ENCODE measurements around the gene GDF2.

GDF2 gene

DNA sequence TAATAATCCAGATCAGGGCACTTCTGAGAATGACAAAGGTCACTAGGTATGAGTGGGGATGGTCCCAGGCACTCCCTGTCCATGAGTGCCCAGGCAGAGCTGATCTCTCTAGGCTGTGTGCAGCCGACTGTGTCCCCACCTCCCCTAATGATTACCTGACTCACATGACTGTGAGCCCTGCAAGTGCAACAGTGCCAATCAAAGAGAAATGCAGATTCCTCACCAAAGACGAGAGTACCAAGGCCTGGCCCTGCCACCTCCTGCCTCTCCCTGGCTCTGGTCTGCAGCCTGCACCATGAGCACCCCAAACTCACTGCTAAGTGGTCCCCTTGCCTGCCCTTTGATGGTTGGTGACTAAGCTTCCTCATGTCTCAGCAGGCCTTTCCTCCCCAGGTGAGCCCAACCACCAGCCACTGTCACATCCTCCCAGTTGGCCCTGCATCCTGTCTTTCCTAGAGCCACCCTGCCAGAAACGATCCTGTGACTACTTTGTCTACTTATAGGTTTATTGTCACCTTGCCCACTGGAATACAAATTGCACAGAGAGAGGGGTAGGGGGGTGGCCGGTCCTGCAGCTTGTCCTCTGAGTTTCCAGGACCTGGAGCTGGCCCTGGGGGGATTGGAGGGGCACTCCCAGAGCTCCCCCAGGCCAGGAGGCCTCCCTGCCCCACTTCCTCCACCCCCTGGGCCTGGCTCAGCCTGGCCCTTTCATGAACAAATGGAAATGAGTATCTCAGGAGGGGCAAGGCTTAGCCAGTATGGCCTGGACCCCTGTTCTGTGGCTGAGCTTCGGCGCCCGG, 44.7 kb upstream of the GDF2 start:
- Histone ChIP-seq H3K27ac (ENCODE audit: low read length) (peak overlapping the region; percentile 86), H3K4me1 (ENCODE audit: insufficient read depth, low read length) (peaks cover 36% of the 10 kb centered on the region), H3K36me3 (ENCODE audit: insufficient read depth, low read length) (no peaks in the 10 kb centered on the region), H3K4me2 (ENCODE audit: insufficient read depth, low read length) (peak overlapping the region; percentile 20; the same call in 1 of the 2 replicates), H4K20me1 (ENCODE audit: insufficient read depth, low read length) (no peaks in the 10 kb centered on the region), H3K79me2 (ENCODE audit: insufficient read depth, low read length) (no peaks in the 10 kb centered on the region), H3K9ac (ENCODE audit: low read depth, low read length) (peak overlapping the region; percentile 40), H3K9me3 (ENCODE audit: insufficient read depth, low read length, severe bottlenecking) (no peaks in the 10 kb centered on the region), H2AFZ (ENCODE audit: low read depth, low read length) (0 out of 2 replicates have a peak overlapping the region, but pooled peaks have one; percentile 2), H3K27me3 (ENCODE audit: insufficient read depth, low read length, poor library complexity) (no peaks in the 10 kb centered on the region), H3K4me3 (ENCODE audit: low read depth in 1 of 2, low read length in 2 of 2) (no peak overlapping the region)
- peak; percentile 95 for ATAC-seq (ENCODE audit: insufficient read depth, low read depth)
- peak; percentile 88 for DNase-seq
- peak; percentile 36 for TF ChIP-seq CTCF (IDR thresholded peaks at IDR 0.05; ENCODE audit: borderline replicate concordance, extremely low read depth, low read length, poor library complexity, severe bottlenecking)
- no peak for TF ChIP-seq EZH2 (IDR thresholded peaks at IDR 0.05; ENCODE audit: borderline replicate concordance, low read depth, low read length, severe bottlenecking)

GRCh38 chr10:47278152-47278473, 44.1 kb upstream of the GDF2 start:
- Histone ChIP-seq H3K4me2 (ENCODE audit: insufficient read depth, low read length) (0 out of 2 replicates have a peak overlapping the region, but pooled peaks have one; percentile 20), H3K9ac (ENCODE audit: low read depth, low read length) (peak overlapping the region; percentile 40), H4K20me1 (ENCODE audit: insufficient read depth, low read length) (no peaks in the 10 kb centered on the region), H3K4me3 (ENCODE audit: low read depth in 1 of 2, low read length in 2 of 2) (no peak overlapping the region), H3K4me1 (ENCODE audit: insufficient read depth, low read length) (peaks cover 36% of the 10 kb centered on the region), H2AFZ (ENCODE audit: low read depth, low read length) (no peak overlapping the region), H3K36me3 (ENCODE audit: insufficient read depth, low read length) (no peaks in the 10 kb centered on the region), H3K27ac (ENCODE audit: low read length) (peak overlapping the region; percentile 86), H3K79me2 (ENCODE audit: insufficient read depth, low read length) (no peaks in the 10 kb centered on the region), H3K9me3 (ENCODE audit: insufficient read depth, low read length, severe bottlenecking) (no peaks in the 10 kb centered on the region), H3K27me3 (ENCODE audit: insufficient read depth, low read length, poor library complexity) (no peaks in the 10 kb centered on the region)
- TF ChIP-seq CTCF (IDR thresholded peaks at IDR 0.05; ENCODE audit: borderline replicate concordance, extremely low read depth, low read length, poor library complexity, severe bottlenecking): no peak
- no peak for TF ChIP-seq EZH2 (IDR thresholded peaks at IDR 0.05; ENCODE audit: borderline replicate concordance, low read depth, low read length, severe bottlenecking)
- ATAC-seq (ENCODE audit: insufficient read depth, low read depth): peak; percentile 21
- DNase-seq: peak; percentile 51

DNA sequence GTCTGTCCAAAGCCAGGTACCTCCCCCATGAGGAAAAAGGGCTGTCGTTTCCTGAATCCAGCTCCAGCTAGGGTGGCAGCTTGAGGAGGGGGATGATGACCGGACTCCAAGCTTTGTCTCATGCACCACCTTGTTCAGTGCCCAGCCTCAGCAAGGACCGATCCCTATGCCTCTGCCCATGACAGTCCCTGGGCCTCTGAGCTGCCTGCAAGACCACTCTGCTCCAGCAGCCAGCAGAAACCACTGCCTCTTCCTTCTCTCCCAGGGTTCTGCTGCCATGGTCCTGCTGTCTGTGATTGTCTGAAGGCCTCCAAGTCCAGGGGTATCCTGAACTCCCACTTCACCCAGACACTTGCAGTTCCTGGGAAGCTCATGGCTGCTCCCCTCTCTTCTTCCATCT, 43.5 kb upstream of the GDF2 start:
- H3K79me2 ChIP-seq (ENCODE audit: insufficient read depth, low read length): no peaks in the 10 kb centered on the region
- ATAC-seq (ENCODE audit: insufficient read depth, low read depth): no peak
- H3K4me2 ChIP-seq (ENCODE audit: insufficient read depth, low read length): no peak overlapping the region
- H2AFZ ChIP-seq (ENCODE audit: low read depth, low read length): no peak overlapping the region; the same call in 1 of the 2 replicates
- no peak for DNase-seq
- no peaks in the 10 kb centered on the region for H3K27me3 ChIP-seq (ENCODE audit: insufficient read depth, low read length, poor library complexity)
- H3K4me1 ChIP-seq (ENCODE audit: insufficient read depth, low read length): peaks cover 36% of the 10 kb centered on the region
- H3K27ac ChIP-seq (ENCODE audit: low read length): peak overlapping the region; percentile 86
- no peaks in the 10 kb centered on the region for H4K20me1 ChIP-seq (ENCODE audit: insufficient read depth, low read length)
- TF ChIP-seq EZH2 (IDR thresholded peaks at IDR 0.05; ENCODE audit: borderline replicate concordance, low read depth, low read length, severe bottlenecking) (no peak), CTCF (IDR thresholded peaks at IDR 0.05; ENCODE audit: borderline replicate concordance, extremely low read depth, low read length, poor library complexity, severe bottlenecking) (no peak)
- no peaks in the 10 kb centered on the region for H3K36me3 ChIP-seq (ENCODE audit: insufficient read depth, low read length)
- H3K9me3 ChIP-seq (ENCODE audit: insufficient read depth, low read length, severe bottlenecking): no peaks in the 10 kb centered on the region
- H3K9ac ChIP-seq (ENCODE audit: low read depth, low read length): 0 out of 2 replicates have a peak overlapping the region, but pooled peaks have one; percentile 40
- H3K4me3 ChIP-seq (ENCODE audit: low read depth in 1 of 2, low read length in 2 of 2): no peak overlapping the region

Data from DND-41 (cell line).